GM20431 (cell line): ENCODE measurements around the gene KCNJ5.

Source experiments
- in situ Hi-C: fragments of 300-500 bp; cut with MseI, MboI; formaldehyde crosslinking; loops from one replicate; pipeline ENCODE4 v1.15.0; 2020; ENCODE audit warnings: low sequenced_read_pairs; ENCODE audit not compliant: unreplicated experiment

Gene KCNJ5

DNA sequence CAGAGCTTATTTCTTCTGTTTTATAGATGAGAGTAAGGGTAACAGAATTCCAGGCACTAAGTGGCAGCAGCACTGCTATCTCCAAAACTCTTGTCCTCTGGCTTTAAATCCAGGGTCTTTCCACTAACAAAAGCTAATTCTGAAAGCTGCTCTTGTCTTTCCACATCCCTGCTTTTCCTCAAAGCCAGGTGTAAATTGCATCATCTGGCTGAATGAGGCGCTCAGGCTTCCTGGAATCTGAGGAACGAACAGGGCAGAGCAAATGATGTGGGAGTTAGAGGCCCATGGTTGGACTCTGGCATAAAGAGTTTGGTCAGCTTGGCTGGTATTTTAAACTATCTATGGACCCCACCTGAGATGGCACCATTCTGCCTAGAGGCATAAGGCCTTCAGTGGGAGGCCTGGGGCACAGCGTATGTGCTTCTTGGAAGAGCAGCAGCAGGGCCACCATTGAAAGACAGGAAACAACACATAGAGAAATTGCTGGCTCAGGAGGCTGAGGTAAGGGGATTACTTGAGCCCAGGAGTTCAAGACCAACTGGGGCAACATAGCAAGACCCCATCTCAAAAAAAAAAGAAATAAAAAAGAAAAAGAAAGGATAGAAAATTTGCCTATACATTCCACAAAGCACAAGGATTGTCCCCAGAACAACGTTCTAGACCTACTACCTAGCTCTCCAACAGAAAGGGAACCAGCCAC, 1.9 kb downstream of the KCNJ5 start:
- in situ Hi-C loops: no loop called here

DNA sequence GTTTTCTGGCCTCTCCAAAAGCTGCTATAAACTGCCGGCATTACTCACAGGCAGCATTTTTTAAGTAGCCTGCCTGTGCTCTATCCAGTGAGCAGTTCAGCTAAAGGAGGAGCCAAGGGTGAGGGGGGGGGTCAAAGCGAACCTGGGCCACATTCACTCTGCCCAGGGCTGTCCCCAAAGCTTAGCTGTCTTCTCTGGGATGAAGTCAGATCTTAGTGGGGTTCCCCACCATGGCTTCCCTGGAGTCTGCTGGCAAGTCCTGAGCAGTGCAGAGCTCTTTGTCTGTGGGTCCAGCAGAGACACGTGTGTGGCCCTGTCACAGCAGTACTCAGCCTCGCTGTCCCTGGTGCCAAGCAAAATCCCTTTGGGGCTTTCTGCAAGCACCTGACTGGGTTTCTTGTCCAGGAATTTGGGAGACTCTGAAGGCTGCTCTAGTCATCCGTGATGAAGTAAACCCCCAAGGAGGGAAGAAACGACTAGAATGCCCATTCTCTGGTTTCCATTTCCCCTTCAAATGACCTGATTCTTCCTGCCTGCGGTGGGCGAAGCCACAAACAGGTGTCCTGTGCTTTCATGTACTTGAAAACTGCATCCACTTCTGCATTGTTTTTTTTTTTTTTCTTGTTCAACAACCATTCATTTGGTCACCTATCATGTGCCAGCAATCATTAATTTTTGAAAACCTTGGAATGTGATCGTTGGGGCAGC, 2.6 kb downstream of the KCNJ5 start:
- in situ Hi-C loops: no loop called here

DNA sequence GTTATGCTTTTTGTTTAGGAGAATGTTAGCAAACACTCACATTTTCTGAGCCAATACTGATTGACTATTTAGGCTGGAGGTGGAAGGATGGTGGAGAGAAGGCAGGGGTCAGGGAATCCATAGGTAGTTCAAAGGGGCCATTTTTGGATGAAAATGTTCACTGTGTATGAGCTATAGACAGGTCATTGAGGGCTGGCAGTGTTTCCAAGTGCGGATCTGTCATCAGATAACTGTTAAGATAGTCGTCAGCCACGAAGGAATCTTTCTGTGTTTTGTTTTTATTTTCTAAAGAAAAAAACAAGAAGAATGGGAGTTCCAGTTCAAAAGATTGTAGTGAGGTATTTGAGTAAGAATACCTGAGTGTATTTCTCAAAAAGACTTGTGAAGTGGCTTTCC, 3.1 kb downstream of the KCNJ5 start:
- in situ Hi-C loops: no loop called here

DNA sequence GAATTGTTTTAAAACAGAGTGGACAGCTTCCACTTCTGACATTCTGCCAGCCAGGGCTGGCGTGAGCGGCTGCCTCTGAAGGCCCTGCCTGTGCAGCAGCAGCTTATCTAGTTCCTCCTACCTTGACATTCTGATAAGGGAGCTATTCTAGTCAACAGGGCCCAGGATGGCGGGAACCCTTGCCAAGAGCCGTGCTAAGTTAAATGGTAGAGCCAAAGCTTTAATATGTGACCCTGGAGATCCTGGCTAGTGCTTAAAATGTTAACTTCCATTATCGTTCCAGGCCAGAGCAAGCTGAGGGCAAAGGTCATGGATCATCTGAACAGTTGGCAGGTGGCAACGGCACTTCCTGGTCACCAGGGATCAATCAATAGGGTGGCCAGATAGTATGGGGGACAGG, 3.5 kb downstream of the KCNJ5 start:
- in situ Hi-C loops: no loop called here

DNA sequence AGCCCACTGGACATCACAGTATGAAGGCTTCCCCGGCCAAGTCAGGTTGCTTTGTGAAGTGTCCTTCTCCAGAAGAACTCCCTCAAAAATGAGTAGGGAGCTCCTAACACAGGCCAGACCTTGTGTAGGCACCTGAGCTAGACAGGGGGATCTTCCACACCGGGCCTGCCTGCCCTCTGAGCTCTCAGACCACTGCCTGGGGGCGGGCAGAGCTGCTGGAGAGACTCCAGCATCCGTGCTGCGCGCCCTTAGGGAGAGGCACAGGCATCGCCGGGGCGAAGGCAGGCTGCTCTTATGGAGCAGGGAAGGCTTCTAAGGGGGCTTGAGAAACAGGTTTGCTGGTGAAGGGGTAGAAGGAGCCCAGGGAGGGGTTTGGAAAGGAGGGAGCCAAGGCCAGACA, 4.4 kb downstream of the KCNJ5 start:
- in situ Hi-C loops: no loop called here

DNA sequence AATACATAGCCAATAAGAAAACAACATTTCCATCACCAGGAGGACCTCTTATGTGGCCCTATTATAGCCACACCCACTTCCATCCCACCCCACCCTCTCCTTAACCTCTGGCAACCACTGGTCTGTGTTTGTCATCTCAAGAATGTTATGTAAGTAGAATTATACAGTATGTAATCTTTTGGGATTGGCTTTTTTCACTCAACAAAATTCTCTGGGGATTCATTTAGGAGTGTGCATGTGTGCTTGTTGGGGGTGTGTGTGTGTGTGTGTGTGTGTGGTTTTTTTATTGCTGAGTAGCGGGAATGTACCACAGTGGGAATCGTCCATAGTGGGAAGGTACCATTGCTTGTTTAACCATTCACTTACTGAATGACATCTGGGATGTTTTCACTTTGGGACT, 5.2 kb downstream of the KCNJ5 start:
- in situ Hi-C loops: no loop called here

DNA sequence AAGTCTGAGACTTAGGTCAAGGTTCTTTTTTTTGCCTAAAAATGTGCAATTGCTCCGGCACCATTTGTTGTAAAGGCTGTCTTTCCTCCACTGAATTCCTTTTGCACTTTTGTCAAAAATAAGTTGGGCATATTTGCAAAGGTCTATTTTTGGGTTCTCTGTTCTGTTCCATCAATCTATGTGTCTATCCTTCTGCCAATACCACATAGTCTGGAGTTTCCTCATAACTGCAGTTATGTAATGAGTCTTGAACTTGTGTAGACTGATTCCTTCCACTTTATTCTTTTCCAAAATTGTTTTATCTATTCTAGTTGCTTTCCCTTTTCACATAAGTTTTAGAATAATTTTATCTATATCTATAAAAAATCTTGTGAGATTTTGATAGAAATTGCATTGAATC, 6.7 kb downstream of the KCNJ5 start:
- in situ Hi-C loops: no loop called here

DNA sequence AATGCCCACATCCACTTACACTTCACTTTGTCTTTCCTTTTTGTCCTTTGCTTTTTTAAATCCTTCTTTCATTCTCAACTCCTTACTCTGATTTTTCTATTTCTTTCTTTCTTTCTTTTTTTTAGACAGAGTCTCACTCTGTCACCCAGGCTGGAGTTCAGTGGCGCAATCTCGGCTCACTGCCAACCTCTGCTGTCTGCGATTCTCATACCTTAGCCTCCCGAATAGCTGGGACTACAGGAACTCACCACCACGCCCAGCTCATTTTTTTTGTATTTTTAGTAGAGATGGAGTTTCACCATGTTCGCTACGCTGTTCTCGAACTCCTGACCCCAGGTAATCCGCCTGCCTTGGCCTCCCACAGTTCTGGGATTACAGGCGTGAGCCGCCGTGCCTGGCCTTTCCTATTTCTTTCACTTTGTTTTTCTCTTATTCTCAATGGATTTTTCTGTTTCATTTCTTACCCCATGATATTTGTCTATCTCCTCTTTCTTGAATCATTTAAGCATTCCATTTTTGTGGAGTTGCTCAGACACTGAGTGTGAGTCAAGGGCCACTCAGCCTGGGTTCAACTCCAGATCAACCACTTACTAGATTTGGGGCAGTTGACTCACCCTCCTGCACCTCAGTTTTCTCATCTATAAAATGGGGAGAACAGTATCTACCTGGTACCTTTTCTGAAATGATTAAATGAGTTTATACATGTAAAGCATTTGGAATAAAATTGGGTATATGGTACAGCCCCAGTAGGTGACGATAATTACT, 7.6 kb downstream of the KCNJ5 start:
- in situ Hi-C loops: no loop called here

DNA sequence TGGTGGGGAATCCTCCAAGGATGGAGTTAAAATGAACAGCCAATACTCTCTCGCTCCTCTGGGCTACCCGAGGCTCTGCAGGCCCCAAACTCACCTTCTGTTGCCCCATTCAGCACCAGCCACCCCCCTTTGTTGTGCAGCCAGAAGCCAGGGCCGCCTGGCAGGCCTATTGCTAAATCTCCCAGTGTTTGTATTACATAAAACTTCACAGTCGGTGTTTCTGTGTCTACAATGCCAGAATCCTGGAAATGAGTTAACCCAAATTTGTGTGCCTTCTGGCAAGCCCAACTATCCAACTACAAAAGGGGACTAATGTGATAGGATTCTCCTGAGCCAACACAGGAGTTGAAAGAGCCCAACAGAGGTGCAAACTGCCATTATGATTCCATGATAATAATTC, 9.3 kb downstream of the KCNJ5 start:
- in situ Hi-C loops: no loop called here

DNA sequence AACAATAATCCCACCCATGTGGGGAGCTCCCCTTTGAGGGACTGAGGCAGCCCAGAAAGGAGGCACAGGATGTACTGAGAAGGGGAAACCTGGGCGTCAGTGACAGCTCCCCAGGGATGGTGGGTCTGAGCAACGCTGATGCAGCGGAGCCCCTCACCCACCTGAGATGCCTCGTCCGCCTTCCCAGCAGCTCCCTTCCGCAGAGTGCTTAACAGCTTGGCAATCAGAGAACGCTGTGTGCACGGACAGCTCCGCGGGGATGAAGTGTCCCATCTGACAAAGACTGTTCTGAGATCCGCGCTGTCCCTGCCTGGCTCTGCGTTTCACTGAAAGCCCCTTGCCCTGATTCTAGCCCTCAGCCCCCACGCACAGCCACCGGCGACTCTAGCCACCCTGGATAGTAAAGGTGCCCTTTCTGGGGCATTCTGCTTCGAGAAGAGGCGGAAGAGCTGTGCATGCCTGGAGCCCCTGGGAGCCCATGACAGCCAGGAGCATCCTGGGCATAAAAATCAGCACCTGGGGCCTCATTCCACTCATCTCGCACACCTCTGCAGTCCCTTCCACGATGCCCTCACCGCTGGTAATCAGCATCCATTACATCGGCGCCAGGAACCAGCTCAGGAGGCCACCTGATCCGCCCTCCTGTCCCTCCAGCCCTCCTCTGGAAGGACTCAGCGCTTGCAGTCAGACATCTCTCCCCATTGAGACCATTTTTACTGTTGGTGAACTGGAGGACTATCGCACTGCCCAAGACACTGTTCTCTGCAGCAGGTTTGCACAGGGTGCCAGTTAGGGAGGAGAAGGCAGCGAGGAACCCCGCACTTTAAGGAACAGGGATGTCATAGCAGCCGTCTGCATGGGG, 10.7 kb downstream of the KCNJ5 start:
- in situ Hi-C loops: no loop called here

DNA sequence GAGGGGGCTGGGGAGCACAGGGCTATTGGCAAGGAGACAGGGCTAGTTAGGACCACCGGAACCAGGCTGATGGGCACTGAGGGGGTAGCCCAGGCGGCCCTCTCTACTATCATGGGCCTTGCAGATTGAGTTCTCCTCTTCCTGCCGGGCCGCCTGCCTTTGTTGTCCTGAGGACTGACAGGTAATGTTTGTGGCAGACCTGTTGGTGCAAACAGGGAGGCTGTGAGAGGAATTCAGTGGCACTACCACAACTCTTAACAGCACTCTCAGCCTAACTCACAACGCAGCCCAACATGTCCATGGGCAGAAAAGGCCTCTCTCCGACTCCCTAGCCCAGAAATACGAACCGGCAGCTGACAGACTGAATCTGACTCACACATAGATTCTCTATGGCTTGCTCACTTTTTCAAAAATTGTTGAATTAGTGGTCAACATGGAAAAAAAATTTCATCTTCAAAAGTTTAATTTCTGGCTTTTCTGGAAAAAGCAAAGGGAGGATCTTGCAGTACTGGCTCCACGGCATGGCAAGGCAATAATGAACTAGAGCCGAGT, 11.4 kb downstream of the KCNJ5 start:
- in situ Hi-C loops: no loop called here

DNA sequence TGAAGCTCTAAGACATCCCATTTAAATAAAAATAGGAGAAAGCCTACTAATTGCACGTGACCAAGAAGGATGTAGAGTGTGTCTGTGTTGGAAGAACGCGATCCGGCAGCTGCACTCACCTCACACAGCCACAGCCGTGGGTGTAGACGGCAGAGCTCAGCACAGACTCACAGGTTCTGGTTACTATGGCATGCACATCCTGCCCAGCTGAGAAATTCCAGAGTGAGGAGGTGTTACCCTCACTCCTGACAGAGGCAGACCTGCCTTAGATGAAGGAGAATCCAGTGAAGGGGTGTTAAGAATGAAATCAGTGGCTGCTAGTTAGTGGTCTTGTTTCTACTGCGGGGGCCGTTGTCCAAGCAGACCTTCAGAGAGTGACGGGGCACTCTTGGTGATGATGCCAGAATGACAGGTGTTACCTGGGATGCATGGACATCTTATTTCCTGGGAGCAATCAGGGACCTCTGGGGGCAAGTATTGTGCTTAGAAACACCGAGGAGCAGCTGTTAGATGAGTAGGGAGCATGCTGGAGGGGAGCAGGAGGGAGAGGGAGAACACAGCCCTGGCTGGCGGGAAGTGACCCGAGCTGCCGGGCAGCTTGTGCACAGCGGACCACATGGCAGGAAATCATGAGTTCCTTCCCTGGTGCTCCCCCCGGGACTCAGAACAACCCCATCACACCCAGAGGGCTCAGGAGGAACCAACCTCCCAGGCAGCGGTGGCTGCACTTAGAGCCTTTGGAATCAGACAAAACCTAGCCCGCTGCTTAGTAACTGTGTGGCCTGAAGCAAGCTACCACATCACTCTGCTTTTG, 12.3 kb downstream of the KCNJ5 start:
- in situ Hi-C loops: no loop called here

DNA sequence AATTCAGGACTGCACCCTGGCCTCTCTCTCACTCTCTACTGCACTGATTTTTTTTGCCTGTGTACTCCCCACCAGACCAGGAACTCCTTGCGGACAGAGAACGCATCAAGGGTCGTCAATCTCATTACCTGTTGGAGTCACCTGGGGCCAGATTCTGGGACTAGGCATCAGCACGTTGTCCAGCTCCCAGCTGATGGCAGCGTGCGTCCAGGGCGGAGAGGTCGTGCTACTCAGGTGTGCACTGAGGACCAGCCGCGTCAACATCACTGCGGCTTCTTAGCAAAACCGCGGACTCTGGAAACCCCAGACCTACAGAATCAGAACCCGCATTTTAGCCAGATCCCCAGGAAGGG, 13.1 kb downstream of the KCNJ5 start:
- in situ Hi-C loops: no loop called here

DNA sequence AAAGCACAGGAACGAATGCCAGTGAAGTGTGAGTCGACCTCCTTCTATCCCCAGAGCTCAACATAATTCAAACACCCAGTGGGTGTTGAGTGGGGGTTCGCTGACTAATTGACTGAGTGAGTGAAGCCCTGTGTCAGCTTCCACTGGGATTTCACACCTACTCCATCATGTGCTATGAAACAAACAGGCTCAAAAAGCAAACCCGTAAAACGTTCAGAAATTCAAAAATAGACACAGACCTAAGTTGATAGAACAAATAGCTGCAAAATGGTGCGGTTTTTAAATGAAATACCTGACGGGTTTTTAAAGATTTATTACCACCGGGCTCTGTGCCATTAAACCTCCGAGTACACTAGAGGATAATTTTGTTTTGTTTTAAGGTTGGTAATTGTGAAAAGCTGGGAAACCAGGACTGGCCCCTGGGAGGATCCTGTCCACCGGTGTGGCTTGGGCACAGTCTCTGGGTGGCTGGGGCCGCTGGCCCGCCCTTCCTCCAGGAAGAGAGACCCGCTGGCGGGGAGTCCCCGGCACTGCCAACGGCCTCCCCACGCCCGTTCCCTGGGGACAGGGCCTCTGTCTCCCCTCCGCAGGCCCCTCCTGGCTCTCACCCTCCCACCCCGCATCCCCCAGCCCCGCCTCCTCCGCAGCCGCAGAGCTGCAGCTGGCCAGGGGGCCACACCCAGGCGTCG, 13.6 kb downstream of the KCNJ5 start:
- in situ Hi-C loops: no loop called here

DNA sequence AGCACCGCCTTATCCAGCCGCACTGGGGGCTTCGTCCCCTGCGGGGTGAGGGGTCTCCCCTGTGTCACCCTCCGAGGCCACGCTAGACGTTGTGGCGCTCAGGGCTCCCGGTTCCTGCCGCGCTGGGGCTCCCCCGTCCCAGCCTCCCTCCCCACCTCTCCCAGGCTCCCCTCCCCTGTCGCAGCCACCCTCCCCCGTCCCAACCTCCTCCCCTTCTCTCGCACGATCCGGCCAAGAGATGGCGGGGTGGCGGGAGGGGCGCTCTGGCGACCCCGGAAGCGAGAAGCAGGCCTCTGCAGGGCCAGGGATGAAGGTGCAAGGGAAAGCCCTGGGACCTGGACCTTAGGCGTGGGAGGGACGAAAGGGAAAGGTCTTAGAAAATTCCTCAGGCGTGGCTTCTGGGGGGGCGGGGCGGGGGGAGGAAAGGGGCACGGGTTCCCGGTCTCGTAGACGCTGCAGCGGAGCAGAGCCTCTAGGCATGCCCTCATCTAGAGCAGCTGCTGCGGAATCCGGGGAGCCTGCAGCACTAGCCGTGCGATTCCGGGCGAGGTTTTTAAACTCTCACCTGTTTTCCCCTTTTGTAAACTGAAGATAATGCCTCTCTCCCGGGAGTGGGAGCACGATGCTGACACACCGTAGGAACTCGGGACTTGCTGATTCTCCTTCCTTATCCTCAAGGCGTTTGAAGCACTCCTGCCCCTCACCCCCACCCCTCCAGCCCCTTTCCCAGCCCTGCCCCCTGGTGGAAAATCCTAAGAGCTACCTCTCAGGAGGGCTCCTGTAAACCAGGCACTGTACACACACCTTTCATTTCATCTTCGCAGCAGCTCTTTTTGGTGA, 14.4 kb downstream of the KCNJ5 start:
- in situ Hi-C loops: no loop called here

DNA sequence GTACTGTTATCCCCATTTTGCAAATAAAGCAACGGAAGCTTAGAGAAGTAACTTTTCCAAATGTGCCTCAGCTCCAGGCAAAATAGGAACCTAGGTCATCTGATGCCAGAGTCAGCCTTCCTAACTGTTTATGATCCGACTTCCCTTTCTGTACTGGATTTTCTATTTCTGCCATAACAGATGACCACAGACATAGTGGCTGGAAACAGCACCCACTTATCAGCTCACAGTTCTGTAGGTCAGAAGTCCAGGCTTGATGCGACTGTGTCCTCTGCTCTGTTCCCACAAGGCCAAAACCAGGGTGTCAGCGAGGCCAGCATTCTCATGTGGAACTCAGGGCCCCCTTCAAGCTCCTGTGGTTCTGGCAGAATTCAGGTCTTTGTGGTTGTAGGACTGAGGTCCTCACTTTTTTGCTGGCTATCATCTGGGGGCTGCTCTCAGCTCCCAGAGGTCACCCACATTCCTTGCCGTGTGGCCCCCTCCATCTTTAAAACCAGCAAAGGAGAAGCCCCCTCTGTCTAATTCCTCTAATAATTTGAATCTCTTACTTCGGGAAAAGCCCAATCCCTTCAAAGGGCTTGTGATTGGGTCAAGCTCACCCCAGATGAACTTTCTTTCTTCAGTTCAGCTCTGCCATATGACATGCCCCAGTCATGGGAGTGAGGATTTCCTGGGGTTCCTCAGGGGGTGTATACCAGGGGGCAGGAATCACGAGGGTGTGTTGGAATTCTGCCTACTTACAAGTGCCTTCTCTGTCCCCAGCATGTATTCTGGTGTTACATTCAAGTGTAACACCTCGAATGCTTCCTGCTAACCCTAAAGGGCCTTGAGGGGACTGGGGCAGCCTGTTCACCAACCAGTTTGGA, 15.3 kb downstream of the KCNJ5 start:
- in situ Hi-C loops: no loop called here

DNA sequence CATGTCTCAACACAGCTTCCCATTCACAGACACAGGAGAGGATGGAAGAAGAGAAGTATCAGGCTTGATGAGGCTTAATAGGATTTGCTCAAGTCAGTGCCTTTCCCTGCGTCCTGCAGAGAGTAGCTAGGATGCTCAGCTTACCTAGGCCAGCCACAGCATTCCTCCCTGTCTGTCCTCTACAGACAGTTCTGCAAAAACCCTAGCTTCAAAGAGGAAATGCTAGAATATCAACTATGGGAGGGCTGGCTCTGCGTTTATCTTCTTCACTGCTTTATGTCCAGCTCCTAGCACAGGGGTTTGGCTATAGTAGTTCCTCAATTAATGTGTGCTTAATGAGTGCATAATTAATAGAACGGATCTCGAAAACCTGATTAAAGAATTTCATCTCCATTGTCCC, 16.4 kb downstream of the KCNJ5 start:
- in situ Hi-C loops: no loop called here
